NT2/D1 (cell line): Measurements from ENCODE around the gene RUNX2.

ENCODE experiments used
- SUZ12 ChIP-seq: IDR thresholded peaks from 2 replicates; pipeline ENCODE4 v1.6.1; 2011; ENCODE audit not compliant: insufficient read length, insufficient read depth; ENCODE audit errors: extremely low read depth
- YY1 ChIP-seq: IDR thresholded peaks from 2 replicates; pipeline ENCODE4 v1.6.1; 2011; ENCODE audit not compliant: insufficient read length, insufficient read depth

GRCh38 chr6:45553730-45554344 lies 225.7 kb downstream of the RUNX2 start:
- no peak for TF ChIP-seq SUZ12
- no peak for TF ChIP-seq YY1
